ENCODE data around the gene RUNX1. TPM values are rescaled to one million over a fixed set of nuclear protein-coding genes. Genes with fewer than 3 reads are reported as not detected.

Gene RUNX1
- polyA plus RNA-seq, 3 donors = 6.2 to 49.7 (median 8.7) TPM

DNA sequence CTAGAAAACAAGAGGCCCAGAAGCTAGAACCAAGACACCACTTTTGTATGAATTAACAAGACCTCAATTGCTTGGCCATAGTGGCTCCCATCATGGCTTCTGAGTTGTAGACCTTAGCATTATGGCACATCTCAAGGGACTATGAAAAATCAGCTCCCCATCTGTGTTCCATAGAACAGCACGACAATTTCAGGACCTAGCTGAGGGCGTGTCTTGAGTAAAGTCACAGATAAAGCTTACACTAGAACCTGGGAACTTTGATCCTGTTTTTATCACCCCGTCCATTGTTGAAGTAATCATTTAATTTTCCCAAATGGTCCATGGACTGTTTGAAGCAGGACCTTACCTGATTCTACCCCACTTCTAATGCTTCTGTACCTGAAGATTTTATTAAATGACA lies 44.8 kb downstream of the RUNX1 start:
- no peaks in the 10 kb centered on the region for H3K27me3 Mint-ChIP-seq (ENCODE audit: low read depth in 3 of 3)
- H3K4me2 ChIP-seq (replicated peaks; ENCODE audit: extremely low read depth, low read length, poor library complexity, severe bottlenecking) = no peak overlapping the region
- H2AFZ ChIP-seq (ENCODE audit: insufficient read depth, low read depth, low read length, poor library complexity, severe bottlenecking) = no peak overlapping the region
- intact Hi-C loops (cut with micrococcal nuclease) = no loop called here
- H3K36me3 Mint-ChIP-seq = peaks cover 35 to 41% of the 10 kb centered on the region in 2 donors
- H3K27ac Mint-ChIP-seq = no peak overlapping the region
- no peak for DNase-seq
- no peaks in the 10 kb centered on the region for H3K9me3 ChIP-seq (replicated peaks in 1 of 2; ENCODE audit: control insufficient read depth in 1 of 2, insufficient read depth in 1 of 2, low read length in 2 of 2)
- peaks cover 13 to 38% of the 10 kb centered on the region in 2 donors for H3K36me3 ChIP-seq (replicated peaks in 1 of 2; ENCODE audit: control insufficient read depth in 1 of 2, insufficient read depth in 2 of 2, low read length in 2 of 2)
- peaks cover 95% of the 10 kb centered on the region for H3K79me2 ChIP-seq (ENCODE audit: insufficient read depth, low read length)
- H3K27ac ChIP-seq (ENCODE audit: low read depth in 1 of 2, low read length in 2 of 2) = no peak overlapping the region
- TF ChIP-seq, protein P1, sequence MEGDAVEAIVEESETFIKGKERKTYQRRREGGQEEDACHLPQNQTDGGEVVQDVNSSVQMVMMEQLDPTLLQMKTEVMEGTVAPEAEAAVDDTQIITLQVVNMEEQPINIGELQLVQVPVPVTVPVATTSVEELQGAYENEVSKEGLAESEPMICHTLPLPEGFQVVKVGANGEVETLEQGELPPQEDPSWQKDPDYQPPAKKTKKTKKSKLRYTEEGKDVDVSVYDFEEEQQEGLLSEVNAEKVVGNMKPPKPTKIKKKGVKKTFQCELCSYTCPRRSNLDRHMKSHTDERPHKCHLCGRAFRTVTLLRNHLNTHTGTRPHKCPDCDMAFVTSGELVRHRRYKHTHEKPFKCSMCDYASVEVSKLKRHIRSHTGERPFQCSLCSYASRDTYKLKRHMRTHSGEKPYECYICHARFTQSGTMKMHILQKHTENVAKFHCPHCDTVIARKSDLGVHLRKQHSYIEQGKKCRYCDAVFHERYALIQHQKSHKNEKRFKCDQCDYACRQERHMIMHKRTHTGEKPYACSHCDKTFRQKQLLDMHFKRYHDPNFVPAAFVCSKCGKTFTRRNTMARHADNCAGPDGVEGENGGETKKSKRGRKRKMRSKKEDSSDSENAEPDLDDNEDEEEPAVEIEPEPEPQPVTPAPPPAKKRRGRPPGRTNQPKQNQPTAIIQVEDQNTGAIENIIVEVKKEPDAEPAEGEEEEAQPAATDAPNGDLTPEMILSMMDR (IDR thresholded peaks at IDR 0.05) = no peak
- no peaks in the 10 kb centered on the region for H3K9me3 Mint-ChIP-seq
- peaks cover 41% of the 10 kb centered on the region for H3K4me1 Mint-ChIP-seq
- WGBS (ENCODE audit: insufficient coverage) = 100% methylated on average over 3 of the region's 3 CpGs
- no peaks in the 10 kb centered on the region for H3K27me3 ChIP-seq (ENCODE audit: control insufficient read depth in 2 of 2, insufficient read depth in 2 of 2, low read length in 2 of 2)
- peaks cover 18% of the 10 kb centered on the region in 2 donors for H3K4me1 ChIP-seq (ENCODE audit: control insufficient read depth in 1 of 2, insufficient read depth in 2 of 2, low read length in 2 of 2)
- no peak overlapping the region for H3K4me3 ChIP-seq (replicated peaks in 1 of 3; ENCODE audit: low read depth in 2 of 3, low read length in 3 of 3)
- peaks cover 93% of the 10 kb centered on the region for H4K20me1 ChIP-seq (ENCODE audit: insufficient read depth, low read length)
- H3K9ac ChIP-seq (ENCODE audit: insufficient read depth, low read length, poor library complexity, severe bottlenecking) = no peak overlapping the region
- H3K4me3 Mint-ChIP-seq = no peak overlapping the region

DNA sequence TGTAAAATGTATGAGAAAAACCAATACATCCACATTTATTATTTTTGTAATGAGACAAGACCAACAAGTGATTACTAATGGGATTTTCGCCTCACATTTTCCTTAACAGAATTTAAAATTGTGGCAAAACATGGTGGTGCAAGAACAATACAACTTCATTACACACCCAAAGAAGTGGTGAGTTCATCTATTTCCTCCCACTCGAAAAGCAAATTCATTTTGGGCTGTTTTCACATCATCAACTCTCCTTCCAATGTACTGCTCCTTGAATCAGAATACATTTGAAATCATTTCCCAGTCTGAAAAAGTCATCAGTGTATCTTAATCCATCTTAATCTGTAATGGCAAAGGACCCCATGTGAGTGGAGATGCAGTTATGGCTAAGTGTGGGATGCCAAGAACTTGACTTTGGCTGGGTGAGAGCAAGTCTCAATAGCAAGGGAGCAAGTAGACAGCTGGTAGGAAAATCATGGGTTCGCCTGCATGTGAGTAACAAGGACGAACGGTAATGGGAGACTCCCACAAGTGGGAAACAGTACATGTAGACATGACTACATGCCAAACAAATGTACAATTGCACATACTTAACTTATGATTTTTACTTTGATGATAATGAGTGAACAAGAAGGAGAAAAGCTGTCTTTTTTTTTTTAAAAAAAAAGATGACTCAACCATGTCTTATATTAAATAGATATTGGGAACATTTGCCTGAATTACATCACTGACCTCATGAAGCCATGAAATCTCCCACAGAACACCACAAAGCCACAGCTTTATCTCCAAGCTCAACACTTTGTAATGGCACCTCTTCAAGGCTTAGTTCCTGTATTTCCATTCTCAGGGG lies 46.0 kb downstream of the RUNX1 start:
- Histone ChIP-seq H3K4me2 (replicated peaks; ENCODE audit: extremely low read depth, low read length, poor library complexity, severe bottlenecking) (no peak overlapping the region), H4K20me1 (ENCODE audit: insufficient read depth, low read length) (peaks cover 93% of the 10 kb centered on the region), H3K79me2 (ENCODE audit: insufficient read depth, low read length) (peaks cover 95% of the 10 kb centered on the region), H3K4me3 (replicated peaks in 1 of 3; ENCODE audit: low read depth in 2 of 3, low read length in 3 of 3) (no peak overlapping the region), H3K9ac (ENCODE audit: insufficient read depth, low read length, poor library complexity, severe bottlenecking) (no peak overlapping the region), H3K4me1 (ENCODE audit: control insufficient read depth in 1 of 2, insufficient read depth in 2 of 2, low read length in 2 of 2) (peaks cover 27 to 30% of the 10 kb centered on the region in 2 donors), H2AFZ (ENCODE audit: insufficient read depth, low read depth, low read length, poor library complexity, severe bottlenecking) (no peak overlapping the region), H3K9me3 (replicated peaks in 1 of 2; ENCODE audit: control insufficient read depth in 1 of 2, insufficient read depth in 1 of 2, low read length in 2 of 2) (no peaks in the 10 kb centered on the region), H3K27me3 (ENCODE audit: control insufficient read depth in 2 of 2, insufficient read depth in 2 of 2, low read length in 2 of 2) (no peaks in the 10 kb centered on the region), H3K36me3 (replicated peaks in 1 of 2; ENCODE audit: control insufficient read depth in 1 of 2, insufficient read depth in 2 of 2, low read length in 2 of 2) (peaks cover 13 to 26% of the 10 kb centered on the region in 2 donors), H3K27ac (ENCODE audit: low read depth in 1 of 2, low read length in 2 of 2) (no peak overlapping the region)
- intact Hi-C loops (cut with micrococcal nuclease) = no loop called here
- Mint-ChIP-seq H3K27ac (peak overlapping the region in 2 of 7 donors; percentile 10 to 28), H3K9me3 (no peaks in the 10 kb centered on the region), H3K4me1 (peaks cover 50% of the 10 kb centered on the region), H3K27me3 (ENCODE audit: low read depth in 3 of 3) (no peaks in the 10 kb centered on the region), H3K36me3 (peaks cover 33 to 38% of the 10 kb centered on the region in 2 donors), H3K4me3 (no peak overlapping the region)
- TF ChIP-seq, protein P1 (IDR thresholded peaks at IDR 0.05) = no peak
- 57% methylated on average over 1 of the region's 5 CpGs for WGBS (ENCODE audit: insufficient coverage)
- DNase-seq = no peak
